ENCODE results near the gene CTAG1A.
A peak's percentile ranks its signal among the peaks of the same experiment; 100 is the strongest.
"Not testable (repeated sequence)": the region's sequence is repeated elsewhere in the genome, so short reads cannot be mapped to it uniquely, and the experiment has no call there.

Gene CTAG1A

DNA sequence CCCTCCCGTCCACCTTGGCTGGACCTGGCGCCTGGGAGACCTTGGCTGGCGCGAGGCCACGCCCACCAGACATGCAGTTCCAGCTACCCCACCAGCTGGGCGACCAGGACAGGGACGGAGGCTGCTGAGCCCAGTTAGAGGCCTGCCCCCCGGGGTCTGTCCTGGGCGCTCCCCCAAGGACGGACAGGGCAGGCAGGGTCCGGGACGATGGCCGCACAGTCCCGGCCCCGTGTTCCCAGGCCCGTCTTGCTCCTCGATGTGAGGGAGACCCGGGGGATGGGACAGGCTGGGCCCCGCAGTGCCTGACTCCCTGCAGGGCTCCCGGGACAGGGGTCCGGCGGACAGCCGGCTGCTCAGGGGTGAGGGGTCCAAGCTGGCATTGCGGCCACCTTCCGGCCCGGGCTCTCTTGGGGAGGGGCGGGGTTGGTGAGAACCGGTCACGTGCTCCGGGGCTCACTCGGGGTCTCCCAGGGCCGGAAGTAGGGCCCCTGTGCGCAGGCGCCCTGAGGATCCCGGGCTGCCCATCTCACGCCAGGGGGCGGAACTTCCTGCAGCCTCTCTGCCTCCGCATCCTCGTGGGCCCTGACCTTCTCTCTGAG lies at the start of gene CTAG1A:
CTAG1A (plus strand) TSS at position 549 of the 599 bp plus-strand sequence. CDS start 74 bp downstream, outside the sequence.
- DNase-seq: not testable (repeated sequence)

DNA sequence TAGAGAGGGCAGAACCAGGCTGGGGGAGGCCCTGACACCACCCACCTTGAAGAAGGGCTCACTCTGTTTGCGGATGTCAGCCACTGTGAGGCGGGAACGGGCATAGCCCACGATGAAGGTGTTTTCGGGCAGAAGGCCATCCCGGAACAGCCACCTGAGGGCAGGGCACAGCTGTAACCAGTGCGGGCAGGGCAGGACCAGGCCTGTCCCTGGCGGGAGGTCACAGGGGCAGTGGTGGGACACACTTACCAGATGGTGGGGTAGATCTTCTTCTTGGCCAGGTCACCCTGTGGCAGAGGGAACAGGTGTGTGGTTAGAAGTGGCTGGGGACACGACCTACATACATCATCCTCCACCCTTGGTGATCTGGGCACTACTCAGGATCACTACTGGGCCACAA lies 49.0 kb upstream of the CTAG1A start:
- DNase-seq: no peak

DNA sequence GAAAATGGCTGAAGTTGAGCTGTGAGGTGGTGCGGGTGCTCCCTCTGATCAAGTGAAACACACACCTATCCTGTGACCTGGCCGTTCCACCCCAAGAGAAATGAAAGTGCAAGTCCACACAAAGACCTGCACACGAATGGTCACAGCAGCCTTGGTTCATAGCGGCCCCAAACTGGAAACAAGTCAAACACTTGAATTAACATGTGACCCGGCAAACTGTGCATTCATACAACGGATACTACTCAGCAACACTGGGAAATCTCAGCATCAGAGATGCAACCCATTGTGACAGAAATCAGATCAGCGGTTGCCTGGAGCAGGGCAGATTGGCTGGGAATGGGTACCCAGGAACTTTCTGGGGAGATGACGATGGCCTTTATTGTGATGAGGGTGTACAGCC lies 45.9 kb upstream of the CTAG1A start:
- no peak for DNase-seq

GRCh38 chrX:154540365-154540764 lies 44.6 kb upstream of the CTAG1A start:
- not testable (repeated sequence) for DNase-seq

- no peak for DNase-seq
Observed at GRCh38 chrX:154540897-154541535, 43.9 kb upstream of the CTAG1A start.

DNA sequence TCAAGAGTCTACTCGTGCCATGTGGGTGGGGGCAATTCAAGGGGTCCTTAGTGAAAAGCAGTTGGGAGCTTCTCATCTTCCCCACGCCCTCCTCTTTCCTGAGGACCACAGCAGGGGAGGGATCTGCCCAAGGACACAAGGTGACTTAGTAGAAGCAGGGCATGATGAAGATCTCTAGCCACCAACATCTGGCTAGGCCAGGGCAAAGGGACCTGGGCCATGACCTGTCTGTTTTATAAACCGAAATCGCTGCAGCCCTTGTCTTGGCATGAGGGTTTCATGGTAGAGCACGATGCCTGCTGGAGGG lies 43.4 kb upstream of the CTAG1A start:
- DNase-seq: no peak

DNA sequence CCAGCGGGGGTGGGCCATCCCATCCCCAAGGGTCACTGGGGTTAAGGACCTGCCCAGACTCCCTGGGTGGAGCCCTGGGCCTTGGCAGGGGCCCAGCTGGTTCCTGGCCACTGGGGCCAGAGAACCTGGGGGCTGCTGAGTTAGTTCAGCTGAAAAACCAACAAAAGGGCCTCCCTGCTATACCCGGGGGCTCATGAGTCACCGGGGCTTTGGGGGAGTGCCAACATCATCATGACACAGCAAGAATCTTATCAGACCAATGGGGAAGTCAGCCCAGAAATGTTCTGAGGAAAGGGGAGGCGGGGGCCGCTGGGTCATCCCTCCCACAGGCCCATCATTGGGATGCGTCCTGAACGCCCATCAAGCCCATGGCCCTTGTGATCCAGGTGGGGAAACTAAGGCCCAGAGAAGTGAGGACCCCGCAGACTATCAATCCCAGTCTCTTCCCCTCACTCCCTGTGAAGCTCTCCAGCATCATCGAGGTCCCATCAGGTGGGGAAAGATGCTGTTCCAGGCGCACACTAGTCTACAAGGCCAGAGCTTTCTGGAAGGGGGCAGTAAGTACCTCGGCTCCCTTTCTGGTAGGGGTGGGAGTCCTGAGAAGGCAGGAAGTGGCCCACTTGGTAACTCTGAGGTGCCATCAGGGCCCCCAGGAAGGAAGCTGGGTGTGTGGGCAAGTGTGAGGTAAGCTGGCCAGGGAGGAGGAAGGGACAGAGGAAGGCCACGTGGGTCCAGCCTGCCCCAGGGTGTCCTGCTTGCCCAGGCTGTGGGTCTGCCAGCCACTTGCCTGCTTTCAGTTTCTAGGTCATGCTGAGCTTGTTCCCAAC lies 42.8 kb upstream of the CTAG1A start:
- DNase-seq: peak; percentile 50

GRCh38 chrX:154542723-154543424 lies 42.1 kb upstream of the CTAG1A start:
- DNase-seq: peak; percentile 37

DNA sequence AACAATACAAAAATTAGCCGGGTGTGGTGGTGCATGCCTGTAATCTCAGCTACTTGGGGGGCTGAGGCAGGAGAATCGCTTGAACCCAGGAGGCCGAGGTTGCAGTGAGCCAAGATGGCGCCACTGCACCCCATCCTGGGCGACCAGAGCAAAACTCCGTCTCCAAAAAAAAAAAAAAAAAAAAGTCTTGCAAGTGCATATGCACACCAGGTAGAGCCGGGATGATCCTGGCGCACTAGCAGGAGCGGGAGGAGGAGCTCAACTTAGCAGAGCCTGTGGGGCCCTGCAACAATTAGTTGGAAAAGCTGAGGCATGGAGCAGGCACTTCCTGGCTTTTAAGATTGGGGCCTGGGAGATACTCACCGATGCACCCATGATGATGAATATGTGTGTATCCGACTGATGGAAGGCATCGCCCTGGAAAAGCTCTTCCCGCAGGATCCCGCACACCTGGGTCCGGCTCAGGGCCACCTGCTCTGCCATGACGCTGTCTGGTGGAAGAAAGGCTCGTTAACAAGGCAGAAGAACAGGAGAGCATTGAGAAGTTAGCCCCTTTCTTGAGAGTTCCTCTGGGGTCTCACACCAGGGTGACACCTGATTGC lies 39.2 kb upstream of the CTAG1A start:
- DNase-seq: no peak

DNA sequence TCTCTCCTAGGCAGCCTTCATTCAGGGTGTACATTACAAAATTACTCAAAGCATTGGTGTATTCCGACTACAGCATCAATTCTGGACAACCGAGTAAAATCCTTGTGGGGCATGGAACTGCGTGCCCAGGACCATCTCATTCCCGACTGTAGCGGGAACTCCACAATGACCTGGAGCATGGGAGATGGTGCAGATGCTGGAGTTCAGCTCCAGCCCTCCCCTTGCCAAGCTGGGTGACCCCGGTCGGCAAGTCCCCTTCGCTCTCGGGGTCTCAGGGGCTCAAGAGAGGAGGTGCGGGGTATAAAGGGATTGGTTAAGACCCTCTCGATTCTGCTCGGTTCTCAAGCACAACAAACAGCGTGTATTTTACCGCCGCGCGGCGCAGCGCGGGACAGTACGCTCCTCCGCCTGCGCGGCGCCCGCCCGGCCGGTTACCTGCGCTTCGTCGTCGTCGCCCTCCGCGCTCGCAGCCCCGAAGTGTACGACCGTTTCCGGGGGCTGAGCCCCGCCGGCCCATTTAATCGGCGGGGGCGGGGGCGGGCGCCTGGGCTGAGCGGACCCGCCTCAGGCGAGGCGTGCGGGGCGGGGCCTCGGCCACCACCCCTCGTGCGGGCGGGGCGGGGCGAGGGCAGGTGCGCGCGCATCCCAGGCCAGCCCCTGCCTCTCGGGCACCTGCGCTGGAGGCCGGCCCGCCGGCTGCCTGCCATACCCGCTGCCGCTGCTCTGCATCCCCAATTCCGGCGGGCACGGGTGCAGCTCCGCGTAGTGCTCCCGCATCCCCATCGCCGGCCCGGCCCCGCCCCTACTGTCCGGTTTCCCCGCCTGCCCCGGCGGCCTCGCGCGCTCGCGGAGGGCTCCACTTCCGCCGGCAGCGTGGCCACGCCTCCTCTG lies 38.3 kb upstream of the CTAG1A start, which contains the start of gene G6PD:
G6PD (minus strand) TSS at position 493 of the 891 bp plus-strand sequence. CDS start 691 bp downstream, outside the sequence.
- peak; percentile 77 for DNase-seq

GRCh38 chrX:154547245-154548027 lies 37.5 kb upstream of the CTAG1A start, which contains the start of gene IKBKG:
TSS of gene IKBKG (plus strand) at chrX:154547620. CDS start at chrX:154552003, 4,383 bp downstream.
- DNase-seq: peak; percentile 87

DNA sequence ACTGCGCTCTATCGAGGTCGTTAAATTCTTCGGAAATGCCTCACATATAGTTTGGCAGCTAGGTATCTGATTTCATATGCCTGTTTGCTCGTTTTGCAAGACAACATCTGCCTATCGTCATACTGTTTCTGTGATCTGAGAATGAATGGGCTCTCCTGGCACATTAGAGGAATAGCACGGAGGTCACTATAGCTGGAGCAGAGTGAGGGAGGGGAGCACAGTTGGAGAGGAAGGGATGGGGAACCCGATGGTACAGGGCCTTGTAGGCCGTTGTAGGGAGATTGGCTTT lies 37.0 kb upstream of the CTAG1A start:
- DNase-seq: no peak

GRCh38 chrX:154549766-154550165 lies 35.2 kb upstream of the CTAG1A start:
- no peak for DNase-seq

DNA sequence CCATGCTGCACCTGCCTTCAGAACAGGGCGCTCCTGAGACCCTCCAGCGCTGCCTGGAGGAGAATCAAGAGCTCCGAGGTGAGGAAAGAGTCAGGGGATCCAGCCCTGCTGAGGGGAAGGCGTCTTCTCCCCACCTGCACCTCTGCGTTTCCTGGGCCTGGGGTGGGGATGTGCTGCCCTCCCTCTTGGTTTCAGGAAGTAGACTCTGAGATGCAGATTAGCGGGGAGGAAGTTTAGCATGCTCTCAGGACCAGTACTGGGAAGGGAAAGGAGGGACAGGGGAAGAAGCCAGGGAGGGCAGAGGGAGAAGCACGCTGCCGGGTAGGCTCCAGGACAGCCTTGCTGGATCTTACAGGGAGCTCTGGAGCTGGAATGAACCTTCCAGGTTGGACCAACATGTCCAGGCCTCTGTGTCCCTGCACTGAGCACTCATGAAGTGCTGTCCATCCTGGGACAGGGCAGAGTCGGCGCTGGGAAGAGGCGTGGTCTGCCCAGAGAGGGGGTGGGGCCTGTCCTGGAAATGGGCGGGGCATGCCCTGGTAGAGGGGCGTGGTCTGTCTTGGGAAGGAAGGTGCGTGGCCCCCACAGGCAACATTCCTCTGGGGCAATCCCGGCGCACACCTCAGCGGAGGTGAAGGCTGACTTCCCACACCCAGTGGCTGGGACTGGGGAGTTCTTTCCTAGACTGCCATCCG lies 32.7 kb upstream of the CTAG1A start:
- DNase-seq: not testable (repeated sequence)

GRCh38 chrX:154558060-154558690 lies 26.8 kb upstream of the CTAG1A start:
- not testable (repeated sequence) for DNase-seq

DNA sequence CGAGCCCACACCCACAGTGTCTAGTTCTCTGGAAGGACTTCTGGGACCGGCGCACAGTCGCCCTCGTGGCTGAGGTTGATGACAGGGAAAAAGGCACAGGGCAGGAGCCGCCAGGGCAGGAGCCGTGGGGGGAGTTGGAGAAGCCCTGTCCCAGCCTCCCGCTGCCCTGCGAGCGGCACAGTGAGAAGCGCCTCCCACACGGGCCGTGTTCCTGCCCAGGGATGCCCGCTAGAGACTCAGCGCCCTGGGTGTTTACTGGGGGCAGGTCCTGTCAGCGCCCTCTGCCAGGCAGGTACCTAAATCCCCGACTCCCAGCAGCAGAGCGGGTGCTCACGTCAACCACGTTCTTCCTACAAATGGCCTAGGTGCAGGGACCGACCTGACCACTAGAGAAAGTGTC lies 26.0 kb upstream of the CTAG1A start:
- not testable (repeated sequence) for DNase-seq

DNA sequence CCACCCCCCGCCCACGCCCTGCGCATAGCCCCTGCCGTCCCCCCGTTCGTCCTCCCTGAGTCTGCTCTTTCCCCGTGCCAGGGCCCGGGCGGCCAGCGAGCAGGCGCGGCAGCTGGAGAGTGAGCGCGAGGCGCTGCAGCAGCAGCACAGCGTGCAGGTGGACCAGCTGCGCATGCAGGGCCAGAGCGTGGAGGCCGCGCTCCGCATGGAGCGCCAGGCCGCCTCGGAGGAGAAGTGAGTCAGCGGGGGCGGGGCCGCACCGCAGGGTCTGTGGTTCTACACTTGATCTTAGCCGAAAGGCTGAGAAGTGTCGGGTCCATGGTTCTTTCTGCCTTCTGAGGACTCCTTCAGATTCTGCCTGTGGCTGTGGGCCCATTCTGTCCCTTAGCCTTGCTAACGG lies 24.6 kb upstream of the CTAG1A start:
- not testable (repeated sequence) for DNase-seq

DNA sequence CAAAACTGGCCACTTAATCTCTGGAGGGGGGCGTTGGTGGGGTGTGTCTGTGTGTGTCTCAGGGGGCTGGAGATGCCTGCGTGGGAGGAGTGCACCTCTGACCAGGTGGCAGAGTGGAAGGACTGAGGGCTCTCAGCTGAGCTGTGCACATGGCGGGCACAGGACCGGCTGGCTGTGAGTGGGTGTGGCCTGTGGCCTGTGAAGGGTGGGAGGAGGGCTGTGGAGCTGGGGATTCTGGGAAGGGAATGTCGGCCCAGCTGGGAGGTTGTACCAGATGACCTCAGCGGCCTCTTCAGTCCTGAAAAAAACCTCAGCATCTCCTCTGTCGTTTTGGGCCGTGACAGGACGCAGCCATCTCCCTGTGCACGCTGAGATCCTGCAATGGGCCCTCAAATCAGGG lies 22.6 kb upstream of the CTAG1A start:
- DNase-seq: not testable (repeated sequence)

- DNase-seq: not testable (repeated sequence)
Observed at GRCh38 chrX:154570361-154570760, 14.6 kb upstream of the CTAG1A start.

- not testable (repeated sequence) for DNase-seq
Observed at GRCh38 chrX:154573061-154573460, 11.9 kb upstream of the CTAG1A start.
